ENCODE data around the gene ESF1.

ESF1 gene

GRCh38 chr20:13788167-13788834 is 3.6 kb upstream of the ESF1 start:
- no peaks in the 10 kb centered on the region for H3K27me3 ChIP-seq (ENCODE audit: control insufficient read depth in 1 of 2, insufficient read depth in 2 of 2, low read length in 2 of 2)
- H3K9ac ChIP-seq (ENCODE audit: low read length), result no peak overlapping the region
- H3K9me3 ChIP-seq (ENCODE audit: low read length), result no peaks in the 10 kb centered on the region
- H3K4me1 ChIP-seq (ENCODE audit: insufficient read depth, low read length), result peaks cover 36% of the 10 kb centered on the region
- H3K27ac ChIP-seq (ENCODE audit: low read depth, low read length), result no peak overlapping the region
- no peak overlapping the region for H3K4me3 ChIP-seq (ENCODE audit: low read depth in 1 of 2, low read length in 2 of 2)
- peaks cover 22% of the 10 kb centered on the region for H3K36me3 ChIP-seq (ENCODE audit: insufficient read depth, low read length)

- peak overlapping the region; percentile 4 to 51 for H3K4me3 ChIP-seq (ENCODE audit: low read depth in 1 of 2, low read length in 2 of 2)
- peak overlapping the region; percentile 60 for H3K9ac ChIP-seq (ENCODE audit: low read length)
- H3K27ac ChIP-seq (ENCODE audit: low read depth, low read length), result no peak overlapping the region
- no peaks in the 10 kb centered on the region for H3K9me3 ChIP-seq (ENCODE audit: low read length)
- peaks cover 22% of the 10 kb centered on the region for H3K36me3 ChIP-seq (ENCODE audit: insufficient read depth, low read length)
- no peaks in the 10 kb centered on the region for H3K27me3 ChIP-seq (ENCODE audit: control insufficient read depth in 1 of 2, insufficient read depth in 2 of 2, low read length in 2 of 2)
- H3K4me1 ChIP-seq (ENCODE audit: insufficient read depth, low read length), result peaks cover 22% of the 10 kb centered on the region
Measured at GRCh38 chr20:13786143-13786828, 1.6 kb upstream of the ESF1 start.

- Histone ChIP-seq H3K4me3 (ENCODE audit: low read depth in 1 of 2, low read length in 2 of 2) (peak overlapping the region; percentile 89 to 98), H3K9me3 (ENCODE audit: low read length) (no peaks in the 10 kb centered on the region), H3K27me3 (ENCODE audit: control insufficient read depth in 1 of 2, insufficient read depth in 2 of 2, low read length in 2 of 2) (no peaks in the 10 kb centered on the region), H3K27ac (ENCODE audit: low read depth, low read length) (peak overlapping the region; percentile 51), H3K9ac (ENCODE audit: low read length) (peak overlapping the region; percentile 88), H3K4me1 (ENCODE audit: insufficient read depth, low read length) (peaks cover 21% of the 10 kb centered on the region), H3K36me3 (ENCODE audit: insufficient read depth, low read length) (peaks cover 11% of the 10 kb centered on the region)
Measured at GRCh38 chr20:13784271-13784892, 337 bp downstream of the ESF1 start.

- no peaks in the 10 kb centered on the region for H3K9me3 ChIP-seq (ENCODE audit: low read length)
- H3K4me1 ChIP-seq (ENCODE audit: insufficient read depth, low read length), result peaks cover 21% of the 10 kb centered on the region
- H3K27me3 ChIP-seq (ENCODE audit: control insufficient read depth in 1 of 2, insufficient read depth in 2 of 2, low read length in 2 of 2), result no peaks in the 10 kb centered on the region
- no peak overlapping the region for H3K9ac ChIP-seq (ENCODE audit: low read length)
- no peak overlapping the region for H3K27ac ChIP-seq (ENCODE audit: low read depth, low read length)
- H3K36me3 ChIP-seq (ENCODE audit: insufficient read depth, low read length), result peaks cover 11% of the 10 kb centered on the region
- H3K4me3 ChIP-seq (ENCODE audit: low read depth in 1 of 2, low read length in 2 of 2), result no peak overlapping the region
Measured at GRCh38 chr20:13783528-13783927, 1.2 kb downstream of the ESF1 start.

- Histone ChIP-seq H3K4me1 (ENCODE audit: insufficient read depth, low read length) (peaks cover 6% of the 10 kb centered on the region), H3K9ac (ENCODE audit: low read length) (no peak overlapping the region), H3K27ac (ENCODE audit: low read depth, low read length) (no peak overlapping the region), H3K27me3 (ENCODE audit: control insufficient read depth in 1 of 2, insufficient read depth in 2 of 2, low read length in 2 of 2) (no peaks in the 10 kb centered on the region), H3K4me3 (ENCODE audit: low read depth in 1 of 2, low read length in 2 of 2) (no peak overlapping the region), H3K36me3 (ENCODE audit: insufficient read depth, low read length) (peaks cover 25% of the 10 kb centered on the region), H3K9me3 (ENCODE audit: low read length) (no peaks in the 10 kb centered on the region)
Measured at GRCh38 chr20:13778827-13779226, 5.9 kb downstream of the ESF1 start.

GRCh38 chr20:13777171-13777601 is 7.5 kb downstream of the ESF1 start:
- H3K27ac ChIP-seq (ENCODE audit: low read depth, low read length), result no peak overlapping the region
- H3K9me3 ChIP-seq (ENCODE audit: low read length), result no peaks in the 10 kb centered on the region
- H3K27me3 ChIP-seq (ENCODE audit: control insufficient read depth in 1 of 2, insufficient read depth in 2 of 2, low read length in 2 of 2), result no peaks in the 10 kb centered on the region
- H3K4me1 ChIP-seq (ENCODE audit: insufficient read depth, low read length), result no peaks in the 10 kb centered on the region
- H3K4me3 ChIP-seq (ENCODE audit: low read depth in 1 of 2, low read length in 2 of 2), result no peak overlapping the region
- peaks cover 25% of the 10 kb centered on the region for H3K36me3 ChIP-seq (ENCODE audit: insufficient read depth, low read length)
- no peak overlapping the region for H3K9ac ChIP-seq (ENCODE audit: low read length)

- Histone ChIP-seq H3K9ac (ENCODE audit: low read length) (no peak overlapping the region), H3K4me3 (ENCODE audit: low read depth in 1 of 2, low read length in 2 of 2) (no peak overlapping the region), H3K9me3 (ENCODE audit: low read length) (no peaks in the 10 kb centered on the region), H3K27ac (ENCODE audit: low read depth, low read length) (no peak overlapping the region), H3K4me1 (ENCODE audit: insufficient read depth, low read length) (no peaks in the 10 kb centered on the region), H3K27me3 (ENCODE audit: control insufficient read depth in 1 of 2, insufficient read depth in 2 of 2, low read length in 2 of 2) (no peaks in the 10 kb centered on the region), H3K36me3 (ENCODE audit: insufficient read depth, low read length) (peaks cover 26% of the 10 kb centered on the region)
Measured at GRCh38 chr20:13775867-13776266, 8.9 kb downstream of the ESF1 start.

GRCh38 chr20:13772529-13772928 is 12.2 kb downstream of the ESF1 start:
- H3K9me3 ChIP-seq (ENCODE audit: low read length), result no peaks in the 10 kb centered on the region
- H3K27ac ChIP-seq (ENCODE audit: low read depth, low read length), result no peak overlapping the region
- no peak overlapping the region for H3K4me3 ChIP-seq (ENCODE audit: low read depth in 1 of 2, low read length in 2 of 2)
- H3K36me3 ChIP-seq (ENCODE audit: insufficient read depth, low read length), result peaks cover 50% of the 10 kb centered on the region
- no peaks in the 10 kb centered on the region for H3K4me1 ChIP-seq (ENCODE audit: insufficient read depth, low read length)
- H3K9ac ChIP-seq (ENCODE audit: low read length), result no peak overlapping the region
- H3K27me3 ChIP-seq (ENCODE audit: control insufficient read depth in 1 of 2, insufficient read depth in 2 of 2, low read length in 2 of 2), result no peaks in the 10 kb centered on the region

GRCh38 chr20:13771853-13772453 is 12.8 kb downstream of the ESF1 start:
- H3K36me3 ChIP-seq (ENCODE audit: insufficient read depth, low read length), result peaks cover 53% of the 10 kb centered on the region
- no peak overlapping the region for H3K4me3 ChIP-seq (ENCODE audit: low read depth in 1 of 2, low read length in 2 of 2)
- H3K9me3 ChIP-seq (ENCODE audit: low read length), result no peaks in the 10 kb centered on the region
- H3K4me1 ChIP-seq (ENCODE audit: insufficient read depth, low read length), result no peaks in the 10 kb centered on the region
- H3K27ac ChIP-seq (ENCODE audit: low read depth, low read length), result no peak overlapping the region
- no peaks in the 10 kb centered on the region for H3K27me3 ChIP-seq (ENCODE audit: control insufficient read depth in 1 of 2, insufficient read depth in 2 of 2, low read length in 2 of 2)
- no peak overlapping the region for H3K9ac ChIP-seq (ENCODE audit: low read length)

- Histone ChIP-seq H3K27ac (ENCODE audit: low read depth, low read length) (no peak overlapping the region), H3K36me3 (ENCODE audit: insufficient read depth, low read length) (peaks cover 60% of the 10 kb centered on the region), H3K9ac (ENCODE audit: low read length) (no peak overlapping the region), H3K4me1 (ENCODE audit: insufficient read depth, low read length) (no peaks in the 10 kb centered on the region), H3K27me3 (ENCODE audit: control insufficient read depth in 1 of 2, insufficient read depth in 2 of 2, low read length in 2 of 2) (no peaks in the 10 kb centered on the region), H3K4me3 (ENCODE audit: low read depth in 1 of 2, low read length in 2 of 2) (no peak overlapping the region), H3K9me3 (ENCODE audit: low read length) (no peaks in the 10 kb centered on the region)
Measured at GRCh38 chr20:13770141-13770540, 14.6 kb downstream of the ESF1 start.

- no peaks in the 10 kb centered on the region for H3K9me3 ChIP-seq (ENCODE audit: low read length)
- H3K4me1 ChIP-seq (ENCODE audit: insufficient read depth, low read length), result no peaks in the 10 kb centered on the region
- H3K4me3 ChIP-seq (ENCODE audit: low read depth in 1 of 2, low read length in 2 of 2), result no peak overlapping the region
- H3K9ac ChIP-seq (ENCODE audit: low read length), result no peak overlapping the region
- peaks cover 57% of the 10 kb centered on the region for H3K36me3 ChIP-seq (ENCODE audit: insufficient read depth, low read length)
- no peaks in the 10 kb centered on the region for H3K27me3 ChIP-seq (ENCODE audit: control insufficient read depth in 1 of 2, insufficient read depth in 2 of 2, low read length in 2 of 2)
- H3K27ac ChIP-seq (ENCODE audit: low read depth, low read length), result no peak overlapping the region
Measured at GRCh38 chr20:13765868-13766416, 18.8 kb downstream of the ESF1 start.

Measured in muscle layer of colon (tissue), 2 donors.